ENCODE results near the gene SLC12A6.
"Not testable (repeated sequence)": the region's sequence is repeated elsewhere in the genome, so short reads cannot be mapped to it uniquely, and the experiment has no call there.

SLC12A6 gene

GRCh38 chr15:34337557-34338306 lies at the start of gene SLC12A6:
Gene SLC12A6, minus strand, starts transcription at chr15:34337781. Its CDS starts 1,101 bp downstream, at chr15:34336680.
- H3K4me3 Mint-ChIP-seq, result peak within 1 kb of the TSS; percentile 88
- H3K9me3 Mint-ChIP-seq, result no peaks in the 10 kb centered on the region
- DNase-seq (peak; percentile 93), ATAC-seq (peak; percentile 82)
- H3K36me3 Mint-ChIP-seq (ENCODE audit: low read depth), result peaks cover 26% of the 10 kb centered on the region
- no peaks in the 10 kb centered on the region for H3K27me3 Mint-ChIP-seq
- H3K27ac Mint-ChIP-seq, result peak within 1 kb of the TSS; percentile 93
- peaks cover 75% of the 10 kb centered on the region for H3K4me1 Mint-ChIP-seq

- not testable (repeated sequence) for H3K9me3 Mint-ChIP-seq, H3K27me3 Mint-ChIP-seq, DNase-seq
Measured at GRCh38 chr15:34381829-34382521, 44.4 kb upstream of the SLC12A6 start.

GRCh38 chr15:34380491-34380890 lies 42.9 kb upstream of the SLC12A6 start:
- H3K9me3 Mint-ChIP-seq; H3K27me3 Mint-ChIP-seq; ATAC-seq; H3K4me3 Mint-ChIP-seq; H3K4me1 Mint-ChIP-seq; H3K27ac Mint-ChIP-seq; H3K36me3 Mint-ChIP-seq (ENCODE audit: low read depth); DNase-seq: not testable (repeated sequence)

More at GRCh38 chr15:34381829-34382521, 44.4 kb upstream of the SLC12A6 start:
- H3K4me3 Mint-ChIP-seq; H3K36me3 Mint-ChIP-seq (ENCODE audit: low read depth); H3K4me1 Mint-ChIP-seq; ATAC-seq; H3K27ac Mint-ChIP-seq: not testable (repeated sequence)

DNA sequence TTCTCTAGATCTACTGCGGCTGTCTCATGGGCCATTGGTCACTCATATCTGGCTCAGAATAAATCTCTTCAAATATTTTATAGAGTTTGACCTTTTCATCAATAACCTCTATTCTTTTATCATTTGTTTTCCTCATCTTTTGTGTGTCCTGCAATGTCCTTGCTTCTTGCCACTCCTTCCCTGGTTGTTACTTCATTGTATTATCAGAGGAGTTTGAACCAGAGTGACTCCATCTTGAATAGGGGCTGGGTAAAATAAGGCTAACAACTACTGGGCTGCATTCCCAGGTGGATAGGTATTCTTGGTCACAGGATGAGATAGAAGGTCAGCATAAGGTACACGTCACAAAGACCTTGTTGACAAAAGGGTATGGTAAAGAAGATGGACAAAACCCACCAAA lies 39.3 kb upstream of the SLC12A6 start:
- ATAC-seq, result no peak
- H3K27me3 Mint-ChIP-seq, result no peaks in the 10 kb centered on the region
- DNase-seq, result no peak
- H3K9me3 Mint-ChIP-seq, result no peaks in the 10 kb centered on the region
- H3K4me1 Mint-ChIP-seq, result no peaks in the 10 kb centered on the region
- no peak overlapping the region for H3K4me3 Mint-ChIP-seq
- H3K27ac Mint-ChIP-seq, result no peak overlapping the region
- H3K36me3 Mint-ChIP-seq (ENCODE audit: low read depth), result no peaks in the 10 kb centered on the region

GRCh38 chr15:34375541-34375940 lies 38.0 kb upstream of the SLC12A6 start:
- not testable (repeated sequence) for H3K4me3 Mint-ChIP-seq; H3K4me1 Mint-ChIP-seq; ATAC-seq; H3K9me3 Mint-ChIP-seq; H3K27ac Mint-ChIP-seq; DNase-seq; H3K27me3 Mint-ChIP-seq; H3K36me3 Mint-ChIP-seq (ENCODE audit: low read depth)

DNA sequence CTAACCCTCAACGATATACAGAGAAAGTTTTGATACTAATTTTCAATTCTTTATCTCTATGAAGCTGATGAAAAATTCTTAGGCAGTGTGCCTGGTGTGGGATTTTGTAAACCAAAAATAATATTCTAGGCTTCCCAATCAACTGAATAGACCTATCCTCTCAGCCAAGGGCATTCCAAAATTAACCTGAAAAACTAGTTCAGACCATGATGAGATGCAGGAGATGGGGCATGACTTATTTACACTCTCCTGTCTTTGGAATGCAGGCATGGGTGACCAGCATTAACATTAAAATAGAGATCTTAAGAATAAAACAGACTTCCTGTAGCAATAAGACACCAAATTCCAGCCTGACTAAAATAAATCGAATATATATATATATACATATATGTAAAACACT lies 37.2 kb upstream of the SLC12A6 start:
- ATAC-seq, result no peak
- Mint-ChIP-seq H3K4me1 (peaks cover 8% of the 10 kb centered on the region), H3K9me3 (no peaks in the 10 kb centered on the region), H3K27ac (no peak overlapping the region), H3K4me3 (no peak overlapping the region), H3K36me3 (ENCODE audit: low read depth) (no peaks in the 10 kb centered on the region), H3K27me3 (no peaks in the 10 kb centered on the region)
- no peak for DNase-seq

- no peaks in the 10 kb centered on the region for H3K36me3 Mint-ChIP-seq (ENCODE audit: low read depth)
- ATAC-seq (no peak), DNase-seq (no peak)
- H3K4me1 Mint-ChIP-seq, result peaks cover 14% of the 10 kb centered on the region
- no peak overlapping the region for H3K27ac Mint-ChIP-seq
- H3K4me3 Mint-ChIP-seq, result no peak overlapping the region
- H3K9me3 Mint-ChIP-seq, result no peaks in the 10 kb centered on the region
- no peaks in the 10 kb centered on the region for H3K27me3 Mint-ChIP-seq
Measured at GRCh38 chr15:34373951-34374350, 36.4 kb upstream of the SLC12A6 start.

DNA sequence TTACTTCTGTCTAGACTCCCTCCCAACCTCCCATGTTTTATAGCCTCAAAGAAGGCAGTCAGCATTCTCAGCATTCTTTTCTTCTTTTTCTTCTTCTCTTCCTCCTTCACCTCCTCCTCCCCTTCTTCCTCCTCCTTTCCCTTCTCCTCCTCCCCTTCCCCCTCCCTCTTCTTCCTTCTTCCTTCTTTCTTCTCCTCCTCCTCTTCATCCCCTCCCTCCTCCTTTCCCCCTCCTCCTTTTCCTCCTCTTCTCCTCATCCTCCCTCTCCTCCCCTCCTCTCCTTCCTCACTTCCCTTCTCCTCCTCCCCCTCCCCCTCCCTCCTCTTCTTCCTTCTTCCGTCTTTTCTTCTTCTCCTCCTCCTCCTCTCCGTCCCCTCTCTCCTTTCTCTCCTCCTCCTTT lies 33.1 kb upstream of the SLC12A6 start:
- H3K4me1 Mint-ChIP-seq, result peaks cover 30% of the 10 kb centered on the region
- H3K4me3 Mint-ChIP-seq, result no peak overlapping the region
- H3K27me3 Mint-ChIP-seq, result no peaks in the 10 kb centered on the region
- no peaks in the 10 kb centered on the region for H3K36me3 Mint-ChIP-seq (ENCODE audit: low read depth)
- H3K27ac Mint-ChIP-seq, result no peak overlapping the region
- no peak for DNase-seq
- H3K9me3 Mint-ChIP-seq, result no peaks in the 10 kb centered on the region
- ATAC-seq, result no peak

- H3K27me3 Mint-ChIP-seq, result no peaks in the 10 kb centered on the region
- no peaks in the 10 kb centered on the region for H3K9me3 Mint-ChIP-seq
- no peaks in the 10 kb centered on the region for H3K36me3 Mint-ChIP-seq (ENCODE audit: low read depth)
- DNase-seq (no peak), ATAC-seq (no peak)
- no peak overlapping the region for H3K4me3 Mint-ChIP-seq
- peaks cover 35% of the 10 kb centered on the region for H3K4me1 Mint-ChIP-seq
- H3K27ac Mint-ChIP-seq, result peak overlapping the region; percentile 43
Measured at GRCh38 chr15:34370129-34370528, 32.5 kb upstream of the SLC12A6 start.

- Mint-ChIP-seq H3K27me3 (no peaks in the 10 kb centered on the region), H3K27ac (peak within 1 kb of the TSS; percentile 95), H3K9me3 (no peaks in the 10 kb centered on the region), H3K4me3 (peak within 1 kb of the TSS; percentile 98), H3K4me1 (peaks cover 42% of the 10 kb centered on the region), H3K36me3 (ENCODE audit: low read depth) (peaks cover 11% of the 10 kb centered on the region)
- peak; percentile 90 for DNase-seq
- peak; percentile 89 for ATAC-seq
Measured at GRCh38 chr15:34367101-34368081, 29.8 kb upstream of the SLC12A6 start, which contains the start of gene LPCAT4. Gene LPCAT4, minus strand, starts transcription at chr15:34367196. Its CDS starts 96 bp downstream, at chr15:34367100.

- H3K4me1 Mint-ChIP-seq, result peaks cover 42% of the 10 kb centered on the region
- DNase-seq (peak; percentile 66), ATAC-seq (peak; percentile 23)
- peak overlapping the region; percentile 98 for H3K4me3 Mint-ChIP-seq
- H3K36me3 Mint-ChIP-seq (ENCODE audit: low read depth), result peaks cover 12% of the 10 kb centered on the region
- H3K9me3 Mint-ChIP-seq, result no peaks in the 10 kb centered on the region
- peak overlapping the region; percentile 90 for H3K27ac Mint-ChIP-seq
- H3K27me3 Mint-ChIP-seq, result no peaks in the 10 kb centered on the region
Measured at GRCh38 chr15:34366271-34367065, 28.9 kb upstream of the SLC12A6 start.

DNA sequence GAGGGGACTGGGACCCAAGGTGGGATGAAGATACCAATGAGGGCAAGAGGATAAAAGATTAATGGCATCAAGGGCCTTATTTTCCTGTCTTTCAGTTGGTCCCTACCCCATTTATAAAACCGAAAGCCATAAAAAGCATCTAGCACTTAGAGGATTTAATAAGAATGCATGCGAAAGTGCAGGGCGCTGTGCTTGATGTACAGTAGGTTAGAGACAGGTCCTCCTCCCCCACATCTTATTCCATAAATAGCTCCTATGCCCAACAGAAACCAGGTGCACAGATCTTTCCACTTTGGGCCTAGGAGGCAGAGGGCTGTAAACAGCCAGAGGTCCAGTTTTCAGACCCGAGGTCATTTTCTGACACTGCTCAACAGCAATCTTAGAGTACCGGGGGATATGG lies 28.3 kb upstream of the SLC12A6 start:
- peaks cover 42% of the 10 kb centered on the region for H3K4me1 Mint-ChIP-seq
- DNase-seq (no peak), ATAC-seq (no peak)
- H3K27me3 Mint-ChIP-seq, result no peaks in the 10 kb centered on the region
- H3K36me3 Mint-ChIP-seq (ENCODE audit: low read depth), result peaks cover 15% of the 10 kb centered on the region
- H3K27ac Mint-ChIP-seq, result peak overlapping the region; percentile 2
- H3K9me3 Mint-ChIP-seq, result no peaks in the 10 kb centered on the region
- H3K4me3 Mint-ChIP-seq, result peak overlapping the region; percentile 98

DNA sequence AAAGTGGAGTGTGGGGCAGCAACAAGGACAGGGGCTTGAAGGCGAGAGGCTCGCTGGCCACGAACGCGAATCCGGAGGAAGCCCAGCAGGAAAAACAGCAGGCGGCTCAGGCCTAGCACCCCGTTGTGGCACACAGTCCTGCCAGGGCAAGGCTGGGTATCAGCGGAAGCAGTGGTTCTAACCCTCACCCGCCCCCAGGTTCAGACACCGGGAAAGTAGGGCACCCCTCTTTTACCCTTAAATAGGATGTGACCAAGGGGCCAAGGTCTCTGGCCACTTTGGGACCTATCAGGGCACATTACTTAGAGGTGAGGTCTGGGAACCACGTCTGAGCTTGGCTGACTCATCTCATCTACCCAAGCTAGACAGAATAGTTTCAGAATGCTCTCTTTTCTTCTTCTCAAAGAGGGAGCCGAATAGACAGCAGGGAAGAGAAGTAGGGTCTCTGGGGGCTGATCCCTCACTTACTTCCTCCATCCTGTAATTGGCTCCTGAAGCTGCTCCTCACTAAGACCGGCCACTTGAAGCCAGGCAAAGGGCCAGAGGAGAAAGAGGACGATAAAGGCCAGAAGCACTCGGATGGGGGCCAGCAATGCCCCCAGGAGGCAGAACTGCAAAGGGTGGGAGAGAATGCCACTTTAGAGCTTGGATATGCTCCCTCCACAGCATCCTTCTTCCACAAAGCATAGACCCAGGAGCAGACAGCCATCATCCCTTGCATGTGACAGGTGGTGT lies 27.7 kb upstream of the SLC12A6 start:
- Mint-ChIP-seq H3K27ac (peak overlapping the region; percentile 31), H3K36me3 (ENCODE audit: low read depth) (peaks cover 17% of the 10 kb centered on the region), H3K9me3 (no peaks in the 10 kb centered on the region), H3K4me1 (peaks cover 38% of the 10 kb centered on the region), H3K27me3 (no peaks in the 10 kb centered on the region), H3K4me3 (peak overlapping the region; percentile 98)
- no peak for DNase-seq
- ATAC-seq, result no peak

Measured in activated naive CD8-positive, alpha-beta T cell treated with anti-CD3 and anti-CD28 coated beads, Interleukin-2, amount 50 U/mL, for 24 hours (primary cell).